PC-9 (cell line): ENCODE data around the gene CD300H. TPM values are rescaled to one million over a fixed set of nuclear protein-coding genes. Genes with fewer than 3 reads are reported as not detected.

ENCODE experiments used
- BruUV-seq: library from RNA; stranded (reverse); fragments of 400-500 nt; replicated peaks from 2 replicates; lab custom pipeline; 2021; lab: Mats Ljungman, UMichigan
- CTCF ChIA-PET: fragments of 300-600 bp; sonication (Branson Sonifier 250); formaldehyde crosslinking; loops from one replicate; lab custom pipeline; 2022; ENCODE audit warnings: antibody characterized with exemption; lab: Charles Lee
- POLR2A ChIA-PET: fragments of 300-600 bp; sonication (Branson Sonifier 250); formaldehyde crosslinking; loops from one replicate; lab custom pipeline; 2022; ENCODE audit warnings: antibody characterized with exemption; ENCODE audit not compliant: unreplicated experiment; lab: Charles Lee
- DNase-seq, 2 experiments: peaks; one replicate each; pipeline versions ENCODE4 v3.0.0 to v3.0.0-alpha.2; 2015 to 2022; ENCODE audit warnings: mixed read lengths in 1 of 2
- H2AFZ ChIP-seq: fragments of 200-600 bp; sonication (generic); 2 replicates; pipeline ENCODE4 v1.8.1; 2017; ENCODE audit warnings: antibody characterized with exemption
- H3F3A ChIP-seq: fragments of 200-600 bp; sonication (generic); 2 replicates; pipeline ENCODE4 v1.8.1; 2017; ENCODE audit warnings: antibody characterized with exemption, mild to moderate bottlenecking, low read depth; ENCODE audit not compliant: insufficient read depth
- H3K27ac ChIP-seq: fragments of 200-600 bp; sonication (generic); 2 replicates; pipeline ENCODE4 v1.6.1; 2016; ENCODE audit warnings: mixed run types
- H3K27me3 ChIP-seq: fragments of 200-600 bp; sonication (generic); 2 replicates; pipeline ENCODE4 v1.6.1; 2016; ENCODE audit warnings: low read depth, mixed run types; ENCODE audit not compliant: insufficient read depth
- H3K36me3 ChIP-seq: fragments of 200-600 bp; sonication (generic); 2 replicates; pipeline ENCODE4 v1.6.1; 2016; ENCODE audit warnings: low read depth, mixed run types
- H3K4me1 ChIP-seq: fragments of 200-600 bp; sonication (generic); replicated peaks from 2 replicates; pipeline ENCODE4 v1.6.1; 2016; ENCODE audit warnings: mixed run types; ENCODE audit not compliant: insufficient read depth
- H3K4me2 ChIP-seq: fragments of 200-600 bp; sonication (generic); 2 replicates; pipeline ENCODE4 v1.6.1; 2017; ENCODE audit warnings: mixed run types
- H3K4me3 ChIP-seq: fragments of 200-600 bp; sonication (generic); 2 replicates; pipeline ENCODE4 v1.6.1; 2016; ENCODE audit warnings: mixed run types
- H3K79me2 ChIP-seq: fragments of 200-600 bp; sonication (generic); 2 replicates; pipeline ENCODE4 v1.6.1; 2017; ENCODE audit warnings: low read depth, mixed run types
- H3K9me2 ChIP-seq: fragments of 200-600 bp; sonication (generic); 2 replicates; pipeline ENCODE4 v1.8.1; 2017; ENCODE audit warnings: mild to moderate bottlenecking; ENCODE audit not compliant: insufficient read depth
- H3K9me3 ChIP-seq: fragments of 200-600 bp; sonication (generic); 2 replicates; pipeline ENCODE4 v1.8.1; 2016; ENCODE audit warnings: low read depth; ENCODE audit not compliant: insufficient read depth
- H4K20me1 ChIP-seq: fragments of 200-600 bp; sonication (generic); 2 replicates; pipeline ENCODE4 v1.8.1; 2017; ENCODE audit not compliant: insufficient read depth
- EZH2 ChIP-seq: fragments of 200-600 bp; sonication (generic); IDR thresholded peaks from 2 replicates; pipeline ENCODE4 v1.8.0; 2017; ENCODE audit warnings: antibody characterized with exemption, low read depth
- intact Hi-C: fragments of 100-400 bp; cut with micrococcal nuclease; formaldehyde crosslinking; loops from one replicate; pipeline ENCODE4 v1.10.0; 2022; ENCODE audit not compliant: unreplicated experiment
- total RNA-seq: library from RNA; stranded (reverse); gene quantifications from 2 replicates; pipeline ENCODE4 v1.2.3, GENCODE V29; 2021
- TF ChIP-seq, protein P1 (sequence below): fragments of 200-600 bp; sonication (generic); conservative IDR thresholded peaks from 2 replicates; pipeline ENCODE4 v1.6.1; 2017; ENCODE audit warnings: mixed run types, antibody characterized with exemption, mild to moderate bottlenecking, moderate library complexity

Gene CD300H
- total RNA-seq, 1 experiment from 2014 or later = not detected

- H3K9me3 ChIP-seq = no peaks in the 10 kb centered on the region
- H3K79me2 ChIP-seq = no peaks in the 10 kb centered on the region
- no peaks in the 10 kb centered on the region for H3F3A ChIP-seq
- no peaks in the 10 kb centered on the region for H3K4me1 ChIP-seq
- intact Hi-C loops = no loop called here
- DNase-seq = no peak
- POLR2A ChIA-PET = no interaction called here
- no peak overlapping the region for H3K4me3 ChIP-seq
- no peak for TF ChIP-seq EZH2
- TF ChIP-seq, protein P1, sequence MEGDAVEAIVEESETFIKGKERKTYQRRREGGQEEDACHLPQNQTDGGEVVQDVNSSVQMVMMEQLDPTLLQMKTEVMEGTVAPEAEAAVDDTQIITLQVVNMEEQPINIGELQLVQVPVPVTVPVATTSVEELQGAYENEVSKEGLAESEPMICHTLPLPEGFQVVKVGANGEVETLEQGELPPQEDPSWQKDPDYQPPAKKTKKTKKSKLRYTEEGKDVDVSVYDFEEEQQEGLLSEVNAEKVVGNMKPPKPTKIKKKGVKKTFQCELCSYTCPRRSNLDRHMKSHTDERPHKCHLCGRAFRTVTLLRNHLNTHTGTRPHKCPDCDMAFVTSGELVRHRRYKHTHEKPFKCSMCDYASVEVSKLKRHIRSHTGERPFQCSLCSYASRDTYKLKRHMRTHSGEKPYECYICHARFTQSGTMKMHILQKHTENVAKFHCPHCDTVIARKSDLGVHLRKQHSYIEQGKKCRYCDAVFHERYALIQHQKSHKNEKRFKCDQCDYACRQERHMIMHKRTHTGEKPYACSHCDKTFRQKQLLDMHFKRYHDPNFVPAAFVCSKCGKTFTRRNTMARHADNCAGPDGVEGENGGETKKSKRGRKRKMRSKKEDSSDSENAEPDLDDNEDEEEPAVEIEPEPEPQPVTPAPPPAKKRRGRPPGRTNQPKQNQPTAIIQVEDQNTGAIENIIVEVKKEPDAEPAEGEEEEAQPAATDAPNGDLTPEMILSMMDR = no peak
- CTCF ChIA-PET = no interaction called here
- BruUV-seq = no TSS peak
- H4K20me1 ChIP-seq = no peaks in the 10 kb centered on the region
- no peak overlapping the region for H3K4me2 ChIP-seq
- no peak overlapping the region for H3K27ac ChIP-seq
- H3K9me2 ChIP-seq = no peaks in the 10 kb centered on the region
- H2AFZ ChIP-seq = no peak overlapping the region
- no peaks in the 10 kb centered on the region for H3K36me3 ChIP-seq
- H3K27me3 ChIP-seq = peaks cover 100% of the 10 kb centered on the region
These were observed 23.2 kb downstream of the CD300H start for GRCh38 chr17:74543891-74544760.

DNA sequence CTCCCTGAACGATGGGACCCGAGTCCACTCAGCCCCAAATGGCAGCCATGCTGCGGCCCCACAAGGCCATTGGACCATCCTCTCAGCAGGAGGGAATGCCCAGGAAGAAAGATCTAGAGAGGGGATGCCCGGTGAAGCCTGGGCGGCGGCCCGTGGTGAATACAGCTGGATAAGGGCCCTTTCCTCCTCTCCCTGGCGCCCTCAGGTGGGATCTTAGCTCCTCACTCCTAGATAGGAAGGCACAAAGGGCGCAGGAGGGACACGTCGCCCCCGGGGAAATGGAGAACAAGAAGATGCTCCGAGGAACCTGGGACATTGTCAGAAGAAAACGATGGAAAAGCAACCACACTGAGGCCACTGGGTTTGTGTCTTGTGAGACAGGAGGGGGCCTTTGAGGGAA, 23.9 kb downstream of the CD300H start:
- POLR2A ChIA-PET = no interaction called here
- no peak overlapping the region for H3K4me2 ChIP-seq
- BruUV-seq = no TSS peak
- no peaks in the 10 kb centered on the region for H3K4me1 ChIP-seq
- H3K36me3 ChIP-seq = no peaks in the 10 kb centered on the region
- no peaks in the 10 kb centered on the region for H4K20me1 ChIP-seq
- TF ChIP-seq, protein P1 = no peak
- TF ChIP-seq EZH2 = no peak
- no peaks in the 10 kb centered on the region for H3K9me3 ChIP-seq
- no peak overlapping the region for H2AFZ ChIP-seq
- H3K79me2 ChIP-seq = no peaks in the 10 kb centered on the region
- peaks cover 100% of the 10 kb centered on the region for H3K27me3 ChIP-seq
- no peak for DNase-seq
- no peak overlapping the region for H3K4me3 ChIP-seq
- H3K27ac ChIP-seq = no peak overlapping the region
- CTCF ChIA-PET = no interaction called here
- intact Hi-C loops = no loop called here
- no peaks in the 10 kb centered on the region for H3K9me2 ChIP-seq
- no peaks in the 10 kb centered on the region for H3F3A ChIP-seq

DNA sequence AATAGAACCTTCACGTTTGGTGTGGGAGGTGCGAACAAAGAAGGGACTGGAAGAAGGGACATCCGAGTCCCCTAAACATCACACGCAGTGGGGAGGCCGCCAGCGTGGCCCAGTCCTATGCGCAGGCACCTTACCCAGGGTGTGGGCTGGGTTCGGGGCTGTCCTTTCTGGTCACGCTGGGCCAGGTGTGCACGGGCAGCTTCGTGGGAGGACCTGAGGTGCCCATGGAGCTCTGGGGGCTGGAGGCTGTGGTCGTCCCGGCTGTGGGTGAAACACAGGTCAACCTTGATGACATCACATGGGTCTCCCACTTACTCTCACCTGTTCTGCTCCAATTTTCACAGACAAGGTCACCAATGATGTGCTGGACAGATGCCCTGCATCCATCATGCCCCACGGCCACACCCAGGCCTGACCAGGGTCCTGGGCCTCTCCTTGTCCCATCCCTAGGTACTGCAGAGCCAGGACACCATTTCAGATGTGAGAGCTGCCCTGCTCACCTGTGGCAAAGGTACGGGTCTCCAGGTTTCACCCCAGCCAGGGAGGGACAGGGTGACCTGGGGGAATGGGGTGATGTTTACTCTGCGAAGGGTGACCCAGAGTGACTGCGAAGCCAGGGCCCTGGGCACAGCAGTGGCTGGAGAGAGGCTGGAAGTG, 24.5 kb downstream of the CD300H start:
- no peaks in the 10 kb centered on the region for H3K4me1 ChIP-seq
- BruUV-seq = no TSS peak
- no peak overlapping the region for H3K4me3 ChIP-seq
- CTCF ChIA-PET = no interaction called here
- no peak overlapping the region for H3K4me2 ChIP-seq
- no peaks in the 10 kb centered on the region for H3F3A ChIP-seq
- TF ChIP-seq EZH2 = no peak
- TF ChIP-seq, protein P1 = no peak
- no peaks in the 10 kb centered on the region for H3K9me3 ChIP-seq
- DNase-seq = no peak
- H3K27ac ChIP-seq = no peak overlapping the region
- no peaks in the 10 kb centered on the region for H3K36me3 ChIP-seq
- POLR2A ChIA-PET = no interaction called here
- no peaks in the 10 kb centered on the region for H3K79me2 ChIP-seq
- no peak overlapping the region for H2AFZ ChIP-seq
- H3K27me3 ChIP-seq = peaks cover 100% of the 10 kb centered on the region
- no peaks in the 10 kb centered on the region for H4K20me1 ChIP-seq
- no peaks in the 10 kb centered on the region for H3K9me2 ChIP-seq
- intact Hi-C loops = no loop called here
